NK-92 treated with Interleukin-12 subunit alpha and Interleukin-12 subunit beta, amount 100 ng/mL, for 24 hours (cell line): ENCODE measurements around the gene GABBR2.
A peak's percentile ranks its signal among the peaks of the same experiment; 100 is the strongest.

Experiments used
- DNase-seq: peaks from one replicate; lab custom pipeline; 2025; lab: John Stamatoyannopoulos, UW

The GABBR2 gene

GRCh38 chr9:98255578-98256296, 453.0 kb downstream of the GABBR2 start, which contains the start of gene TBC1D2:
Gene TBC1D2 (minus strand): TSS chr9:98255649. CDS start chr9:98255541, 108 bp downstream.
- DNase-seq, result peak; percentile 88

DNA sequence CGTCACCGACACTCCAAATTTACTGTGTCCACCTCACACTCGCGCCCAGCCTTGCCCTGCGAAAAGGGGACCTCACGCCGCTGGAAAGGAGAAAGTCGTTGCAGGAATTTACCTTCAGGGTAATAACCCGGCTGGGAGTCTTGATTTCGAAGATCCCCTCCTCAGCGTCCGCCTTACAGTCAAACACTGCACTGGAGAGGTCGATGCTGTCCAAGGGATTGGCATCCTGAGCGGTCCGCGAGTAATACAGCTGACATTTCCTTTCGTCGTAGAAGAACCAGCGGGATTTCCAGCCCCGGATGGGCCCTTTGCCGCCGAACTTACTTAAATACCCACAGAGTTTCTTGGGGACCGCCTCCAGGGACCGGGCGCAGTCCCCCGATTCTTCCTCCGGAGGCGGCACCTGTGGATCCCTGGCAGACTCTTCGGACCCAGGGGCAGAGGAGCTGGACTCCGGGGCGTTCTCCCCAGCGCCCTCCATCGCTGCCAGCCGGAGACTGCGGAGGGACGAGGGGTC, 453.6 kb downstream of the GABBR2 start:
- no peak for DNase-seq

DNA sequence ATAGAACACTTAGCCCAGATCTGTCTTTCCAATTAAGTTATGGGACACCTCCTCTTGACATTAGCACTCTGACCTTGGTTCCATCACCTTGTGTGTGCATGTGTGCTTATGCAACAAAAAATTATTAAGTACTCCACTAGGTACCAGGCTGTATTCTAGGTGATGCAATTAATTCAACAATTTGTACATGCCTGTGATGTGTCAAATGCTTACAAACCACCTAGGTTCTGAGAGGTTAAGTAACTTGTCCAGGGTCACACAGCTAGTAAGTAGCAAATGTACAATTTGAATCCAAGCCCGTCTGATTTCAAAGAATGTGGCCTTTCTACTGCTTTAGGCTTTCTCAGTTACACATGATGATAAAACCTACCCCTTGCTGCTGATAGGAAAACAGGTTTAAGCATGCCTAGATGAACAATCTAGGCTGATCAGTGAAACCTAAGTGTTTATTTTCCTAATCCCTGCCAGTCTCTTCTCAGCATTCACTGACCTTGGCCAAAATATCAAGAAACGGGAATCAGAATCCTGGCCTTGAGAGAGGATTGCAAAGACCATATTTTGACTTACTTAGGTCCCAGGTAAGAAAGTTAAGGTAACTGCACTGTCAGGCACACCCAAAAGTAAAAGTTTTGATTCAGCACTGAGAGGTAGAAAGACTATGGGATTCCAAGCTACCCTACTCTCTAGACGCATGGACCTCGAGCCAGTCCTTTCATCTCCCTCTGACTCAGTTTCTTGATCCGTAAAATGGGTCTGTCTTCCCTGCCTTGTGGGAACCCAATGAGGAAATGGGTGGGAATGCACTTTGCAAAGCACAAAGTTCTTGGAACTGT, 454.3 kb downstream of the GABBR2 start:
- no peak for DNase-seq

GRCh38 chr9:98253565-98253964, 455.2 kb downstream of the GABBR2 start:
- no peak for DNase-seq

DNA sequence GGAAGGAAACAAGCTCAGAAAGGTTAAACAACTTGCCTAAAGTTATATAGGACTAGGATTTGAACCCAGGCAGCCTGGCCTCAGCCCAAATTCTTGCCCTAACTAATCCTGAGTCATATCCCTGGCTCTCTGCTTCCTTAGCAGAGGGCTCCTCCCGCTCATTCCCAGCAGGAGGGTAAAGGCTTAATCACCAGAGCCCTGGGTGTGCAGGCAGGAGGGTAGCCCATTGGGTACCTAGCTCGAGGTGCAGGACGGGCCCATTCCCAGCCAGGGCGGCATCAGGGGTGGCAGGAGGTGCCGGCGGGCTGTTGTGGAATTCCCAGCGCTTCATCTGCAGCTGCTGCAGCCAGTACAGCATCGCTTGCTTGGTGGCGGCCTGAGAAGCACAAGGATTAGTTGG, 457.2 kb downstream of the GABBR2 start:
- no peak for DNase-seq

DNA sequence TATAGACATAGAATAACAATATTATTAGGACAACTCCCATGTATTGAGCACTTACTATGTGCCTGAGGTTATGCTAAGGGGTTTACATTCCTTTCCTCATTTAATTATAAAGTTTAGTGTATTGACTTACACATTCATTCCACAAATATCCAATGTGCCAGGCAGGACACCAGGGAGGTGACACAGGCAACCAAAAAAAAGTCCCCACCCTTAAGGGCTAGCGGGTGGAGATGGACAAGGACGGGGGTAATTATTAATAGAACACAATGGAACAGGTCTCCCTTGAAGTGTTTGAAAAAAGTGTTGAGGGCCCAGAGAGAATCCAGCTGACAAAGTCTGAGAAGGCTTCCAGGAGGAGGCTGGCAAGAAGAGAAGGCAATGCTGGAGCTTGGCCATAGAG, 459.0 kb downstream of the GABBR2 start:
- DNase-seq, result no peak

- no peak for DNase-seq
These were observed 459.8 kb downstream of the GABBR2 start for GRCh38 chr9:98248737-98249474.

DNA sequence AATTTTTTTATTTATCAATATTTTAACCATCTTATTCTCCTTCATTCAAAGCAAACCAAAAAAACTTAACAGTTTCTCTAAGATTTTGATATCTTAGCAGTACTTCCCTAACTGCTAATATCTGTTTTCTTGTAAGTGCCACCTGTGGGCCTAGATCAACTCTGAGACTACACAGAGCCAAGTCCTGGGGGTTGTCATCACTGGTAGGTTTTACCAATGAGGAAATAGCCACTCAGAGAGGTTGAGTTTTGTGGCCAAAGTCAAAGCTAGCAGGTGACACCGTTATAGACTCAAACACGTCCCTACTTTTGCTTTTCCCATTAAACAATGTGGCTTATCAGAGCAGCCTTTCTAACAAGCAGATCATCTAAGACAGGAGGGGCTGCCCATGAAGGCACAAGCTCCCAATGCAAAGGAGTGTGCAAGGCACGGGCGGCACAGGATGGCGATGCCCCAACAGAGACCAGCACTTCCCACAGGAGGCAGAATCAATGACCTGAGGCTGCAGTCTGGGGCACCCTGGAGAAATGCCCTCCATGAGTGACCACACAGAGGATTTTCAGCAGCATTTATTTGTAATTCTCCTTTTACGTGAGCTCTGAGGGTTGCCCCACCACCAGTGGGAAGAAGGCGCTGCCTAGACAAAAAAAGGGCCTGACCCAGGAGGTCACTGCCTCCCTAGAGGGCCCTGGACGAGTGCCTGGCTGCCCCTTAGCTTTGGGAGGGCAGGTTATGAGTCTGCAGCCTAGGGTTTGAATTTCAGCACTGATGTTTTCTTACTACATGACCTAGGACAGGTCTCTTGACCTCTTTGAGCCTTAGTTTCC, 460.7 kb downstream of the GABBR2 start:
- no peak for DNase-seq

DNA sequence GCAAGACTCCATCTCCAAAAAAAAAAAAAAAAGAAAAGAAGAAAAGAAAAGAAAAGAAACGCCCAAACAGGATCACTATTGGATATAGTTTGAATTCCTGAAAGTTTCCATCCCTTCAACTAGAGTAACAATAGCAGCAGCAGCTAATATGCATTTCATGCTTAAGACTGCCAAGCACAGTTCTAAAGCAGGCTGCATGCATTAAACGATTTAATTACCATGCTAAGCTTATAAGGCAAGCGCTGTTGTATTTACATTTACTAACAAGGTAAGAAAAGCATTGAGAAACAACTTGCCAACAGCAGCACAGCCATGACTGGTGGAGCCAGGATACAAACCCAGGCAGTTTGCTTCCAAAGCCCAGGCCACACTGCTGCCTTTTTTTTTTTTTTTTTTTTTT, 466.3 kb downstream of the GABBR2 start:
- DNase-seq, result no peak

DNA sequence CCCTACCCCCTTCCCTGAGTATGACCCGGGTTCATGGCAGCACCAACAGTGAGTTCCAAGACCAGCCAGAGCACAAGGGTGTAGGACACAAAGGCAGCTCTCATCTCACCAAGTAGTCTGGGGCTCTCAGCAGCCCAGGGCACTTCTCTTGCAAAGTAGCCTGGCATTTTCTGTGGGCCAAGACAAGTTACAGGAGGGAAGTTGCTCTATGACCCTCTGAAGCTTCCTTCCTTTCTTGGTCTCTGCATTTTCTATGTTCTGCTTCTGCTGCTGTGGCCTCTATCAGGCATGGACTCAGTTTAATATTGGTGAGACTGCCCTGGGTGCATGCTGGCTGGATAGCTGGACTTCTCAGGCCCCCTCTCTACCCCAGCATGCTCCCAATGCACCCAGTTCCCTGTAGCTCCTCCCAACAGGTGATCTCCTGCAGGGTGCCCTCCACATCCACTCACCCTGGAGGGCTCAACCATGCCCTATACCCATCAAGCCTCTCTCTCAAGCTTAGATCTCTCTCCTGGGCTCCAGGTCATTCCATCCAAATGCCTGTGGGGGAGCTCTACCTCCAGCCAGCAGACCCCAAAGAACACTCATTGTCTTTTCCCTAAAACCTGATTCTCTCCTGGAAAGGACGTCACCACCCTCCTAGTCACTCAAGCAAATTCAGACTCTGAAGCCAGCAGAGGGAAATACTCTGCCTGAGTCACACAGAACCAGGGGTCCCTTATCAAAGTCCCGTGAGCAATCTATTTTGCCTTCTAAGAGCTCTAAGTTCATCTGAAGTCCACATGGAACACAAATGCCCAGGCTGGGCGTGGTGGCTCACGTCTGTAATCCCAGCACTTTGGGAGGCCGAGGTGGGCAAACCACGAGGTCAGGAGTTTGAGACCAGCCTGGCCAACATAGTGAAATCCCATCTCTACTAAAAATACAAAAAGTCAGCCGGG, 467.1 kb downstream of the GABBR2 start:
- no peak for DNase-seq

DNA sequence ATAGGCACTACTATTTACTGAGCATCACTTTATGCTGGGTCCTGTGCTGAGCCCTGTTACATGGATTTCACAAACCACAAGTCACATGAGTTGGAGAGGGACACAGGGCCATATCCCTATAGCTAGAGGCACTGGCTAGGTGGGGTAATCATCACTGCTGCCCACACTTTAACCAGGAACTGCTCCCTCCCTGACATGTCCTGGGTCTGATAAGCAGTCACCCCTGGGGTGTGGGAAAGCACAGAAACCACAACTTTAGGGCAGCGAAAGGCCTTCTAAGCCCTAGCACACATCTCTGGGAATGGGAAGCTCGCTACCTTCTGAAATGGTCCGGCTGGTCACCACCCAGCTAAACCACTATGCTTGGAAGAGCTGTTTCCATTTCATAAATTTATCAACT, 468.3 kb downstream of the GABBR2 start:
- no peak for DNase-seq
